Naive thymus-derived CD8-positive, alpha-beta T cell (primary cell): Measurements from ENCODE around the gene BAIAP3. TPM values are rescaled to one million over a fixed set of nuclear protein-coding genes. Genes with fewer than 3 reads are reported as not detected.
A peak's percentile ranks its signal among the peaks of the same experiment; 100 is the strongest.

Experiments used
- ATAC-seq, 2 donors: fragments of 150-1000 bp; cut with Tn5 transposase in 1 of 2; sonication (Bioruptor Pico), chemical (Tn5 transposase) in 1 of 2; 1 replicate in 1 of 2; 2 replicates in 1 of 2; pipeline ENCODE4 v1.10.0; 2021; ENCODE audit warnings: mild to moderate bottlenecking in 2 of 2, moderate library complexity in 2 of 2
- POLR2A ChIA-PET: fragments of 350-600 bp; sonication (Branson Sonifier 250); formaldehyde crosslinking; loops from one replicate; lab custom pipeline; 2021; ENCODE audit warnings: antibody characterized with exemption; lab: Charles Lee
- DNase-seq, 10 donors: peaks; one replicate each; pipeline versions ENCODE4 v3.0.0 to v3.0.0-alpha.2; 2020 to 2022
- H3K27ac Mint-ChIP-seq, 10 donors: one replicate each; pipeline ENCODE4 v1.8.0; 2020 to 2022; ENCODE audit warnings: mild to moderate bottlenecking in 10 of 10, mixed read lengths in 10 of 10, moderate library complexity in 4 of 10, inconsistent platforms in 1 of 10
- H3K27me3 Mint-ChIP-seq, 5 donors: one replicate each; pipeline ENCODE4 v1.8.0; 2021 to 2022; ENCODE audit warnings: mixed read lengths in 5 of 5
- H3K36me3 Mint-ChIP-seq, 3 donors: one replicate each; pipeline ENCODE4 v1.8.0; 2020 to 2022; ENCODE audit warnings: mixed read lengths in 3 of 3, mild to moderate bottlenecking in 2 of 3, inconsistent platforms in 1 of 3
- H3K4me1 Mint-ChIP-seq, 4 donors: one replicate each; pipeline ENCODE4 v1.8.0; 2021 to 2022; ENCODE audit warnings: mixed read lengths in 4 of 4
- H3K4me3 Mint-ChIP-seq, 10 donors: one replicate each; pipeline ENCODE4 v1.8.0; 2020 to 2022; ENCODE audit warnings: mild to moderate bottlenecking in 10 of 10, mixed read lengths in 10 of 10, moderate library complexity in 6 of 10, inconsistent platforms in 1 of 10
- H3K9me3 Mint-ChIP-seq, 9 donors: one replicate each; pipeline ENCODE4 v1.8.0; 2020 to 2022; ENCODE audit warnings: mixed read lengths in 9 of 9, mild to moderate bottlenecking in 3 of 9, inconsistent platforms in 1 of 9, moderate library complexity in 1 of 9
- polyA plus RNA-seq, 3 donors: library from polyadenylated mRNA; unstranded; fragments of 300-500 nt; fragmentation: Illumina TruSeq; gene quantifications; one replicate each; pipeline ENCODE4 v1.2.3, GENCODE V29; 2021
- total RNA-seq, 8 experiments: library from RNA in 2 of 8; stranded (reverse) in 2 of 8; gene quantifications; one replicate each; pipeline ENCODE4 v1.2.3 and lab custom pipeline; 2021 to 2026

BAIAP3 gene
- total and polyA plus RNA-seq, 5 experiments from 2014 or later, result 0.06 to 5.3 (median 1.5) TPM

GRCh38 chr16:1330931-1331711, 2.3 kb upstream of the BAIAP3 start:
- peaks cover 8 to 24% (median 21%) of the 10 kb centered on the region in 4 donors for H3K4me1 Mint-ChIP-seq
- H3K9me3 Mint-ChIP-seq, result no peaks in the 10 kb centered on the region
- peak overlapping the region in 3 of 10 donors; percentile 60 to 63 (median 61) for H3K27ac Mint-ChIP-seq
- ATAC-seq, result no peak
- peaks cover 0 to 3% (median 0%) of the 10 kb centered on the region in 3 donors for H3K36me3 Mint-ChIP-seq
- POLR2A ChIA-PET, result interaction anchor here (0.6 to 3.0 kb wide), 3 partner anchors 11 to 53 kb away, joined by 3 to 12 read pairs (median 5); no protein-coding TSS in a partner anchor
- H3K4me3 Mint-ChIP-seq, result peak overlapping the region in 9 of 10 donors; percentile 24 to 79 (median 60)
- peaks cover 0 to 27% (median 10%) of the 10 kb centered on the region in 5 donors for H3K27me3 Mint-ChIP-seq
- no peak for DNase-seq

- Mint-ChIP-seq H3K27ac (peak overlapping the region in 6 of 10 donors; percentile 20 to 74 (median 60)), H3K27me3 (peaks cover 0 to 27% (median 10%) of the 10 kb centered on the region in 5 donors), H3K4me3 (peak overlapping the region; percentile 60 to 81 (median 78)), H3K4me1 (peaks cover 8 to 25% (median 22%) of the 10 kb centered on the region in 4 donors), H3K36me3 (no peaks in the 10 kb centered on the region), H3K9me3 (no peaks in the 10 kb centered on the region)
- DNase-seq (peak in 6 of 10 donors; percentile 28 to 76 (median 45)), ATAC-seq (peak; percentile 30 to 51)
- POLR2A ChIA-PET, result interaction anchor here (0.6 to 3.0 kb wide), 5 partner anchors 10 to 36 kb away, joined by 3 to 12 read pairs (median 3); partner anchors contain the start of gene UBE2I
Measured at GRCh38 chr16:1331712-1332617, 1.5 kb upstream of the BAIAP3 start.

- Mint-ChIP-seq H3K4me3 (peak overlapping the region; percentile 60 to 81 (median 78)), H3K9me3 (no peaks in the 10 kb centered on the region), H3K4me1 (peaks cover 8 to 25% (median 22%) of the 10 kb centered on the region in 4 donors), H3K27me3 (peaks cover 0 to 27% (median 10%) of the 10 kb centered on the region in 5 donors), H3K27ac (peak overlapping the region in 2 of 10 donors; percentile 50 to 69), H3K36me3 (no peaks in the 10 kb centered on the region)
- DNase-seq (peak in 1 of 10 donors; percentile 19), ATAC-seq (peak in 1 of 2 donors; percentile 9)
- POLR2A ChIA-PET, result interaction anchor here (1.0 to 3.0 kb wide), 3 partner anchors 9 to 37 kb away, joined by 3 to 12 read pairs (median 9); partner anchors contain the start of gene UBE2I
Measured at GRCh38 chr16:1332618-1333148, 762 bp upstream of the BAIAP3 start.

GRCh38 chr16:1333854-1334700, 632 bp downstream of the BAIAP3 start:
- no peaks in the 10 kb centered on the region for H3K9me3 Mint-ChIP-seq
- H3K4me3 Mint-ChIP-seq, result peak overlapping the region in 4 of 10 donors; percentile 13 to 69 (median 36)
- H3K27me3 Mint-ChIP-seq, result peaks cover 0 to 27% (median 10%) of the 10 kb centered on the region in 5 donors
- no peak for DNase-seq
- POLR2A ChIA-PET, result interaction anchor here (3.0 kb wide), 1 partner anchor 8 kb away, joined by 12 read pairs; no protein-coding TSS in a partner anchor
- no peak overlapping the region for H3K27ac Mint-ChIP-seq
- no peak for ATAC-seq
- no peaks in the 10 kb centered on the region for H3K36me3 Mint-ChIP-seq
- peaks cover 8 to 25% (median 22%) of the 10 kb centered on the region in 4 donors for H3K4me1 Mint-ChIP-seq

- Mint-ChIP-seq H3K27me3 (peaks cover 0 to 27% (median 10%) of the 10 kb centered on the region in 5 donors), H3K4me3 (peak overlapping the region in 3 of 10 donors; percentile 13 to 50 (median 48)), H3K4me1 (peaks cover 8 to 25% (median 22%) of the 10 kb centered on the region in 4 donors), H3K36me3 (no peaks in the 10 kb centered on the region), H3K27ac (no peak overlapping the region), H3K9me3 (no peaks in the 10 kb centered on the region)
- POLR2A ChIA-PET, result interaction anchor here (1.1 kb wide), 1 partner anchor 86 kb away, joined by 3 read pairs; no protein-coding TSS in a partner anchor
- no peak for ATAC-seq
- no peak for DNase-seq
Measured at GRCh38 chr16:1334739-1335138, 1.3 kb downstream of the BAIAP3 start.

- H3K9me3 Mint-ChIP-seq, result no peaks in the 10 kb centered on the region
- peaks cover 8 to 25% (median 22%) of the 10 kb centered on the region in 4 donors for H3K4me1 Mint-ChIP-seq
- POLR2A ChIA-PET, result interaction anchor here (1.1 kb wide), 1 partner anchor 86 kb away, joined by 3 read pairs; no protein-coding TSS in a partner anchor
- ATAC-seq (no peak), DNase-seq (no peak)
- H3K27me3 Mint-ChIP-seq, result peaks cover 0 to 27% (median 10%) of the 10 kb centered on the region in 5 donors
- H3K4me3 Mint-ChIP-seq, result peak overlapping the region in 2 of 10 donors; percentile 2 to 48
- H3K36me3 Mint-ChIP-seq, result no peaks in the 10 kb centered on the region
- no peak overlapping the region for H3K27ac Mint-ChIP-seq
Measured at GRCh38 chr16:1335211-1335971, 1.9 kb downstream of the BAIAP3 start.

GRCh38 chr16:1335996-1336395, 2.6 kb downstream of the BAIAP3 start:
- ATAC-seq, result no peak
- H3K27ac Mint-ChIP-seq, result no peak overlapping the region
- H3K4me3 Mint-ChIP-seq, result no peak overlapping the region
- POLR2A ChIA-PET, result no interaction called here
- no peaks in the 10 kb centered on the region for H3K36me3 Mint-ChIP-seq
- no peak for DNase-seq
- H3K27me3 Mint-ChIP-seq, result peaks cover 0 to 27% (median 10%) of the 10 kb centered on the region in 5 donors
- H3K4me1 Mint-ChIP-seq, result peaks cover 10 to 25% (median 23%) of the 10 kb centered on the region in 4 donors
- no peaks in the 10 kb centered on the region for H3K9me3 Mint-ChIP-seq

GRCh38 chr16:1336619-1337018, 3.2 kb downstream of the BAIAP3 start:
- POLR2A ChIA-PET, result no interaction called here
- H3K36me3 Mint-ChIP-seq, result no peaks in the 10 kb centered on the region
- no peak overlapping the region for H3K4me3 Mint-ChIP-seq
- ATAC-seq (no peak), DNase-seq (no peak)
- peaks cover 7 to 20% (median 17%) of the 10 kb centered on the region in 4 donors for H3K4me1 Mint-ChIP-seq
- no peaks in the 10 kb centered on the region for H3K9me3 Mint-ChIP-seq
- H3K27me3 Mint-ChIP-seq, result peaks cover 0 to 22% (median 10%) of the 10 kb centered on the region in 5 donors
- H3K27ac Mint-ChIP-seq, result no peak overlapping the region

- POLR2A ChIA-PET, result interaction anchor here (1.8 kb wide), 1 partner anchor 28 kb away, joined by 5 read pairs; the partner anchor contains the start of gene UBE2I
- no peak for DNase-seq
- H3K27me3 Mint-ChIP-seq, result peaks cover 0 to 15% (median 4%) of the 10 kb centered on the region in 5 donors
- no peaks in the 10 kb centered on the region for H3K36me3 Mint-ChIP-seq
- H3K9me3 Mint-ChIP-seq, result no peaks in the 10 kb centered on the region
- H3K27ac Mint-ChIP-seq, result no peak overlapping the region
- no peak overlapping the region for H3K4me3 Mint-ChIP-seq
- H3K4me1 Mint-ChIP-seq, result peaks cover 4 to 16% (median 16%) of the 10 kb centered on the region in 4 donors
- ATAC-seq, result no peak
Measured at GRCh38 chr16:1337486-1337885, 4.0 kb downstream of the BAIAP3 start.

GRCh38 chr16:1338119-1338730, 4.8 kb downstream of the BAIAP3 start:
- DNase-seq (peak in 2 of 10 donors; percentile 22 to 41), ATAC-seq (no peak)
- Mint-ChIP-seq H3K27ac (no peak overlapping the region), H3K9me3 (no peaks in the 10 kb centered on the region), H3K27me3 (peaks cover 0 to 12% (median 0%) of the 10 kb centered on the region in 5 donors), H3K36me3 (no peaks in the 10 kb centered on the region), H3K4me3 (no peak overlapping the region), H3K4me1 (peaks cover 9 to 20% (median 19%) of the 10 kb centered on the region in 4 donors)
- POLR2A ChIA-PET, result interaction anchor here (1.8 kb wide), 1 partner anchor 29 kb away, joined by 5 read pairs; the partner anchor contains the start of gene UBE2I
